IPS-NIHi7 (cell line): ENCODE results near the gene USP40.

ENCODE experiments used
- DNase-seq: peaks from one replicate; pipeline ENCODE4 v3.0.0; 2012; ENCODE audit warnings: mixed read lengths; ENCODE audit errors: extremely low spot score

Gene USP40

DNA sequence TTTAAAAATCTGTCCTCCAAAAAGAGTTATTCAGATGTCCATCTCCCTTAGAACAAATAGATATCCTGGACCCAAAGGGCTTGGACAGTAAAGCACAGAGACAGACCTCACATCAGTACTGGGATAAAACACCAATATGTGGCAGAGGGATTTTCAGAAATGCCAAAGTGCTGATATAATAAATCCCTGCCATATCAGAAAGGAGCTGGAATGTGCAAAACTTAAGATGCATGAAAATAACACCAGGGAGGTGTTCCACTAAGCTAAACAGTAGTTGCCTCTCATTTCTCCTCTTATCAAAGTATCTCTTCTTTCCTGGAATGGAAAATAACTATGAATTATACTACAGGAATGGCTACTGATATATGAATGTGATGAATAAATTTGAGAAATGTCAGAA, 13.2 kb downstream of the USP40 start:
- DNase-seq = no peak

- DNase-seq = no peak
Observed at GRCh38 chr2:233551491-233551890, 15.1 kb downstream of the USP40 start.

- no peak for DNase-seq
Observed at GRCh38 chr2:233546774-233547173, 19.8 kb downstream of the USP40 start.

- DNase-seq = no peak
Observed at GRCh38 chr2:233546101-233546500, 20.5 kb downstream of the USP40 start.

GRCh38 chr2:233544200-233544610, 22.4 kb downstream of the USP40 start:
- DNase-seq = no peak

DNA sequence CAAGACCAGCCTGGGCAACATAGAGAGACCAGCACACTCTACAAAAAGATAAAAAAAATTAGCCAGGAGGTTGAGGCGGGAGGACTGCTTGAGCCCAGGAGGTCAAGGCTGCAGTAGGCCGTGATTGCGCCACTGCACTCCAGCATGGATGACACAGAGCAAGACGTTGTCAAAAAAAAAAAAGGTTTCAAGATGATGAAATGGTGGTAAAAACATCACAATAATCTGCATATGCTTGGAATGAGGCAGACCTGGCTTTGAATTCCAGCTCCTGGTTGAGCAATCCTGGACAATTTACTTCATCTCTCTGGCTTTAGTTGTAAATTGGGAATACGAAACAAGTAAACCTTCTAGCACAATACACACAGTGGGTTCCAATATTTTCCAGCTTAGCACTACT, 24.1 kb downstream of the USP40 start:
- no peak for DNase-seq

DNA sequence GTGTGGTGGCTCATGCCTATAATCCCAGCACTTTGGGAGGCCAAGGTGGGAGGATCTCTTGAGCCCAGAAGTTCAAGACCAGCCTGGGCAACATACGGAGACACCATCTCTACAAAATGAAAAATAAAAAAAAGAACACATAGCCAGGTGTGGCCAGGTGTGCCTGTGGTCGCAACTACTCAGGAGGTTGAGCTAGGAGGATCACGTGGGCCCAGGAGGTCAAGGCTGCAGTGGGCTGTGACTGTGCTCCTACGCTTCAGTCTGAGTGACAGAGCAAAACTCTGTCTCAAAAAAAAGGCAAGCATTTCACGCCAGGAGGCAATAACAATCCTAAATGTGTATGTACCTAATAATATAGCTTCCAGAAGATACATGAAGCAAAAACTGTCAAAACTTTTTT, 27.8 kb downstream of the USP40 start:
- DNase-seq = no peak

DNA sequence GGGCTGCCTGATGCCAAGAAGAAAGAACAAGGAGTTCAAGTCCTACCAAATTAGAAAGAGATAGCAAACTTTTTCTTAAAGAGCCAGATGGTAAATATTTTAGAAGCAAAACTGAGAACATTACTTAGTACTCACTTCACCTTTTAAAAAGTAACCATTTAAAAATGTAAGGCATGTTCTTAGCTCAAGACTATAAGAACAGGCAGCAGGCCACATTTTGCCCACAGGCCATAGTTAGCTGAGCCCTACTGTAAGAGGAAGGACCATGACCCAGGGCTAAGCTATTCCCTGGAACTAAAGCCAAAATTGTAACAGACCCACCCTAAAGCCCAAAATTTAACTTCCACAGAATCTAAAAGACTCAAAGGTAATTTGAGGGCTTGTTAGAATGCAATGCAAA, 31.3 kb downstream of the USP40 start:
- no peak for DNase-seq

DNA sequence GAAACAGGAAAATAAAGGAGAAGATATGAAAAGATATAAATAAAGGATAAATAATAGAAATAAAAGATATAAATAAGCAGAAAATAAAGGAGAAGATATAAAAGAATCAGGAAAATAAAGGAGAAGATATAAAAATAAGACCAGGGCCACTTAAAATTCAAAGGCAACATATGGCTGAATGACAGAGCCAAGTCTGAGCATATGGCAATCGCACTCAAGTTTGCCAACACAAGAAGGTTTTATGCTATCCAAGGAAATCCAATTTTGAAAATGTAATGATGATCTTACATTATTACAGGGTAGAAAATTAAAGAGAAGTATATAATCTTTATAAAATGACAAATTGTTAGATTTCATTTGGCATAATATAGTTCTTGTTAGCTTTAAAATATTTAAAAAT, 33.6 kb downstream of the USP40 start:
- DNase-seq = no peak

GRCh38 chr2:233531955-233532354, 34.6 kb downstream of the USP40 start:
- DNase-seq = no peak

GRCh38 chr2:233530381-233530780, 36.2 kb downstream of the USP40 start:
- no peak for DNase-seq

DNA sequence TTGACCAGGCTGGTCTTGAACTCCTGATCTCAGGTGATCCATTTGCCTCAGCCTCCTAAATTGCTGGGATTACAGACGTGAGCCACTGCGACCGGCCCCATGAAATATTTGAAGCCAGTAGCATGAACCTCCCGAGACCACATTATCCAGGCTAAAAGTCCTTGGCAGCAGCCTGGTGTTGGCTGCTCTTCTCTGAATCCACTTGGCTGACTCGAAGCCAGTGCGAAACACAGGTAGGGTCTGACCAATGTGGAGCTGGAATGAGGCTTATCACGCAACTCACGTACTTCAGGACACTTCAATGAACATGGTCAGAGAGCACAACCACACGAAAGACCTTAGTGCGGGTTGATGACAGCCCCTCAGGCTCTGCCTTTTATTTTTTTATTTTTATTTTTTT, 38.4 kb downstream of the USP40 start:
- DNase-seq = no peak

DNA sequence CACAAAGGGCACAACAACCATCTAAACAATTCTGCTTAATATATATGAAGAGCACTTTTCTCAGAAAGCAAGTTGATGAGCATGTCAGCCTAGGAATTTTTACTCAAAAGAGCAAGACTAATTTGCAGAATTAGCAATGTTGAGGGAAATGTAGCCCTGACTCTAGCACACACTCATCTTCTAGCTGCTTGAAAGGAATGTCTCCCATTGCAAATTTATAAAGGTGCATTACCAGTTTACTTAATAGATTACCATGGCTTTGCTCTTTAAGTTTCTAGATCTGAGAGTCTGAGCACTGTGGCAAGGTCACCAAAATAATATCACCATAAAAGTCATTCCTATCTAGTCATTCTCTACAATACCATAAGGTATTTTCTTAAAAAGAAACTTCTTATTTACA, 40.8 kb downstream of the USP40 start:
- no peak for DNase-seq

GRCh38 chr2:233519787-233520611, 46.6 kb downstream of the USP40 start:
- DNase-seq = no peak

DNA sequence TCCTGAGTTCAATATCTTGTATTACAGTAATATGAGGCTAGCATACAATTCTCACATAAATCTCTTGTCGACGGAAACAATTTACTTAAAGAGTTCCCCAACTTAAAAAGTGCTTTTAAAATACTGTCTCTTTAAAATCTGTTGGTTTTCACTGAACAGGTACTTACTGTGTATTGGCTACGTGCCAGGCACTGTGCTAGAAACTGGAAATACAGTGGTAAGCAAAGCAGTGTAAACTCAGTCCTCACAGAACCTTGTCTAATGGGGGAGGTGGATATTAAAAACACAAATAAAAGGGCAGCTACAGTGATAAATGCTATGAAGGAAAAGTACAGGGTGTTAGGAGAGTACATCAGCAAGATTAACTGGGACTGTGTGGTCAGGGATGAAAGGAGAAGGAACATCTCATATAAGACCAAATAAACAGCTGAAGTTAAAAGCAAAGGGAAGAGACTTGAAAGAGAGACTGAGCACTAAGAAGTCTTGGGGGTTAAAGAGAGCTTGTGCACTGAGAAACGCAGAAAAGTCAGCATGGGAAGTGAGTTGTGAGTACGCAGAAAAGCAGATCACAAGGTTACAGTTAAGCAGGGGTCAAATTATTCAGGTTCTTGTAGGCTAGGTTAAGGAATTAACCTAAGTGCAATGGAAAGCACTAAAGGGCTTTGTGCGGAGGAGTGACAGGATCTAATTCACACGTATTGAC, 52.5 kb downstream of the USP40 start:
- DNase-seq = no peak

GRCh38 chr2:233503947-233504637, 62.5 kb downstream of the USP40 start:
- DNase-seq = no peak

GRCh38 chr2:233503481-233503880, 63.1 kb downstream of the USP40 start:
- no peak for DNase-seq

DNA sequence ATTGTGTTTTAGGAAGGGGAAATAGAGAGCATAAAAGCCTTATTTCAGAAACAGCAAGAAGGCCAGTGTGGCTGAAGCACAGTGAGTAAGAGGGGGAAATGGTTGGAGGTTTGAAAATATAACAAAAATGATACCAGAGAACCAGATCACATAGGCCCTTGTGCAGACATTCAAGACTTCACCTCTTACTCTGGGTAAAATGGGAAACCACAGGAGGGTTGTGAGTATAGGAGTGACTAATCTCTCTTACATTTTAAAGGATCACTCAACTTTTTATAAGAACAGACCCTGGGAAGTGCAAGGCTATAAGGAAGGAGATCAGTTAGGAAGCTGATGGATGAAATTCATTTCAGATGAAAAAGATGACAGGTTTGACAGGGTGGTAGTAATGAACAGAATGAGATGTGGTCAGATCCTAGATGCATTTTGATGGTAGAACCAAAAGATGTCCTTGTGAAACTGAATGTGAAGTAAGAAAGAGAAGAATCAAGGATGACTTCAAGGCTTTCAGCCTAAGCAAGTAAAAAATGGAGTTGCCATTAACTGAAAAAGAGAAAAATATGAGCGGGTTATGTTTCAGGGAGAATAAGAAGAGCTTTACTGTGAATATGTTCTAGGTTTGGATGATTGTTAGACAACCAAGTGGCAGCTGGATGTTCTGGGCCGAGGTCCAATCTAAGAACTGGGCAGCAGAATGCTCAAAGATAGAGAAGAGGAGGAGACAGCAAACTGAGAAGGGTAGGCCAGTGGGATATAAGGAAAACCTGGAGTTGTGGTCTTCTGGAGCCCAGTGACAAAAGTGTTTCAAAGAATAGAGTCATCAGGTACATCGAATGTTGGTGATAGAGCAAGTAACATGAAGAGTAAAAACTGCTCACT, 65.1 kb downstream of the USP40 start:
- no peak for DNase-seq

DNA sequence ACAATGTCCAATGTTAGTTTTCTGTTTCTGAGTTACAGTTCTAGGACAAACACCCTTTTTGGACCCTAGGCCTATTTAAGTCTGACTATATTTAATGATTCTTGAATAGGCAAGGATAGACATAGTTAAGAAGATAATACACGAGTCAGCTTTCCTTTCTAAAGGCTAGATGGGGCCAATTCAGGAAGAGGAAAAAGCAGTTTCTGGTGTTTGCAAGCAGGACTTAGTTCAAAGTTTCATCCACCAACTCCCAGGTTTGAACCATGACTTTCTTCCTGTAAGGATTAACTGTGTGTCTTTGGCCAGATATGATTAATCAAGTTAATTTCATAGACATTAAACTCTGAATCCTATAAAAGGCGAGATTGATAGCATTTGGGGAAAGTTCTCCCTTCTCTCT, 66.7 kb downstream of the USP40 start:
- DNase-seq = no peak

GRCh38 chr2:233498126-233498525, 68.5 kb downstream of the USP40 start:
- no peak for DNase-seq

DNA sequence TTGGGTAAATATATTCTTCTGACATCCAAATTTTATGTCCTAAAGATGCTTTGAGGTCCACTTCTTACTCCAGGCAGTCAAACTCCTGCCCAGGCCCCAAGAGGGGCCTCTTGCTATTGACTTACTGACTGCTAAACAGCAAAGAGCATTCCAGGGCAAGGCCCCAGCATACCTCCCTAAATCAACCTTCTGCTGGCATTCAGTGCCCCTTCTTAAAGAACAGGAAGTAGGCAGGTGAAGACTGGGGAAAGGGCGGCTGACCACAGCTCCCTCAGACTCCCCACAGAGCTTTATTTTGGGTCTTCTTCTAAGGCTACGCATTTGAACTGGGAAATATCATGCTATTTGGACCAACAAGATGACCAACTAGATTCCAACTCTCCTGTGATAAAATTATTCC, 68.9 kb downstream of the USP40 start:
- DNase-seq = no peak
